ENCODE data around the gene MAP4K3. TPM values are rescaled to one million over a fixed set of nuclear protein-coding genes. Genes with fewer than 3 reads are reported as not detected.

The MAP4K3 gene
- total and polyA plus RNA-seq, 9 of the 15 experiments (the other 6 are each of a cell fraction or from before 2014, with no cell fraction given), result 3.1 to 30.0 (median 16.9) TPM

DNA sequence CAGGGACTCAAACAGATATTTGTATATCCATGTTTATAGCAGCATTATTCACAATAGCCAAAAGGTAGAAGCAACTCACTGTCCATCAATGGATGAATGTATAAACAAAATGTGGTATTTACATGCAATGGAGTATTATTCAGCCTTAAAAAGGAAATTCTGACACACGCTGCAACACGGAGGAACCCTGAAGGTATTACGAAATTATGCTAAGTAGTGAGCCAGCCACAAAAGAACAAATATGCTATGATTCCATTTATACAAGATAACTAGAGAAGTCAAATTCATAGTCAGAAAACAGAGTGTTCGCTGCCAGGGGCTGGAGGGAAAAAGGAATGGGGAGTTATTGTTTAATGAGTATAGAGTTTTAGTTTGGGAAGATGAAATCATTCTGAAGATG, 132.4 kb downstream of the MAP4K3 start:
- Histone ChIP-seq H2AFZ (ENCODE audit: low read depth, low read length) (no peak overlapping the region), H3K4me3 (no peak overlapping the region), H3K27me3 (ENCODE audit: control insufficient read depth in 2 of 2, insufficient read depth in 2 of 2, low read length in 2 of 2) (no peaks in the 10 kb centered on the region), H3K4me2 (ENCODE audit: insufficient read depth, low read length) (no peak overlapping the region), H3K4me1 (replicated peaks in 1 of 2; ENCODE audit: control insufficient read depth in 2 of 2, insufficient read depth in 2 of 2, low read length in 2 of 2) (no peaks in the 10 kb centered on the region), H3K9me1 (ENCODE audit: control insufficient read depth, insufficient read depth, low read length) (no peaks in the 10 kb centered on the region), H3K79me2 (ENCODE audit: control insufficient read depth, insufficient read depth, low read length) (no peaks in the 10 kb centered on the region), H4K20me1 (replicated peaks; ENCODE audit: control insufficient read depth, insufficient read depth, low read length) (no peaks in the 10 kb centered on the region), H3K36me3 (ENCODE audit: control insufficient read depth, insufficient read depth, low read length) (peaks cover 17% of the 10 kb centered on the region; the same call in 2 of the 3 replicates), H3K9me3 (replicated peaks; ENCODE audit: control insufficient read depth, insufficient read depth, low read depth, low read length) (no peaks in the 10 kb centered on the region), H3K27ac (ENCODE audit: extremely low read depth, low read depth, low read length) (no peak overlapping the region), H3K9ac (ENCODE audit: insufficient read depth in 1 of 2, low read depth in 2 of 2, low read length in 2 of 2) (no peak overlapping the region)
- ATAC-seq, result no peak
- no TSS peak for BruUV-seq (replicated peaks)
- in situ Hi-C loops (cut with MboI), result no loop called here
- DNase-seq (ENCODE audit: extremely low read depth in 1 of 4, low spot score in 3 of 4), result no peak
- no peak for FAIRE-seq
- WGBS (ENCODE audit: insufficient coverage, low coverage, missing lambda C conversion rate), result 89% methylated on average over 4 of the region's 4 CpGs
- TF ChIP-seq CEBPG (CRISPR knock-in tag; IDR thresholded peaks at IDR 0.05) (no peak), CEBPG (tag; conservative IDR thresholded peaks at IDR 0.05 in 1 of 2, IDR thresholded peaks at IDR 0.05 in 1 of 2) (0 out of 4 replicates have a peak, but pooled peaks of 1 of the 2 experiments have one; percentile 21), CEBPB (tag; IDR thresholded peaks at IDR 0.05) (peak; percentile 61), ZNF146 (CRISPR knock-in tag; IDR thresholded peaks at IDR 0.05; ENCODE audit: unreplicated experiment) (peak; percentile 25), CBX3 (IDR thresholded peaks at IDR 0.05; ENCODE audit: borderline replicate concordance in 1 of 2, low read length in 2 of 2) (no peak)
- CTCF ChIA-PET (ENCODE audit: low intra/inter-chr PET ratio), result no interaction called here
- intact Hi-C loops (cut with micrococcal nuclease), result no loop called here
- POLR2A ChIA-PET, result no interaction called here

DNA sequence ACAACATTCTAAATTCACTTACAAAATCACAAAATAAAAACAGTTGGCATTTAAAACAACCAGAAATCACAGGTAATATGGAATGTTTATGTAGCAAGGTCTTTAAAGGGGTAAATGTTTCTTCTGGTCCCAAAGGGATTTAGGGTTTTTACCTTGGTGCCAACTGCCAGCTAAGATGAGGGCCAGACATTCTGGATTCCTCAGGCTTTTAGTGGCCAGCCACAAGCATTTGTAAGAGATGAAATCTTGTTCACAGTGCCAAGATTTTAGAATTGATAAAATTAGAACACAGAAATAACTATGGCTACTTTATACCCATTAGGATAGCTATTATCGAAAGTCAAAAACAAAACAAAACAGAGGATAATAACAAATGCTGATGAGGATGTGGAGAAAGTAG, 132.9 kb downstream of the MAP4K3 start:
- CTCF ChIA-PET (ENCODE audit: low intra/inter-chr PET ratio), result no interaction called here
- no peaks in the 10 kb centered on the region for H3K9me1 ChIP-seq (ENCODE audit: control insufficient read depth, insufficient read depth, low read length)
- H3K27me3 ChIP-seq (ENCODE audit: control insufficient read depth in 2 of 2, insufficient read depth in 2 of 2, low read length in 2 of 2), result no peaks in the 10 kb centered on the region
- H3K79me2 ChIP-seq (ENCODE audit: control insufficient read depth, insufficient read depth, low read length), result no peaks in the 10 kb centered on the region
- no peak for DNase-seq (ENCODE audit: extremely low read depth in 1 of 4, low spot score in 3 of 4)
- H2AFZ ChIP-seq (ENCODE audit: low read depth, low read length), result no peak overlapping the region
- no peak overlapping the region for H3K27ac ChIP-seq (ENCODE audit: extremely low read depth, low read depth, low read length)
- no peaks in the 10 kb centered on the region for H3K9me3 ChIP-seq (replicated peaks; ENCODE audit: control insufficient read depth, insufficient read depth, low read depth, low read length)
- no TSS peak for BruUV-seq (replicated peaks)
- WGBS (ENCODE audit: insufficient coverage, low coverage, missing lambda C conversion rate), result 95% methylated on average over 1 of the region's 1 CpG
- H3K9ac ChIP-seq (ENCODE audit: insufficient read depth in 1 of 2, low read depth in 2 of 2, low read length in 2 of 2), result no peak overlapping the region
- H3K4me2 ChIP-seq (ENCODE audit: insufficient read depth, low read length), result no peak overlapping the region
- POLR2A ChIA-PET, result no interaction called here
- H3K4me3 ChIP-seq, result no peak overlapping the region
- H3K4me1 ChIP-seq (replicated peaks in 1 of 2; ENCODE audit: control insufficient read depth in 2 of 2, insufficient read depth in 2 of 2, low read length in 2 of 2), result no peaks in the 10 kb centered on the region
- intact Hi-C loops (cut with micrococcal nuclease), result no loop called here
- no peak for TF ChIP-seq MEF2A (IDR thresholded peaks at IDR 0.05; ENCODE audit: control insufficient read depth, low read depth, low read length)
- TF ChIP-seq, protein P1, sequence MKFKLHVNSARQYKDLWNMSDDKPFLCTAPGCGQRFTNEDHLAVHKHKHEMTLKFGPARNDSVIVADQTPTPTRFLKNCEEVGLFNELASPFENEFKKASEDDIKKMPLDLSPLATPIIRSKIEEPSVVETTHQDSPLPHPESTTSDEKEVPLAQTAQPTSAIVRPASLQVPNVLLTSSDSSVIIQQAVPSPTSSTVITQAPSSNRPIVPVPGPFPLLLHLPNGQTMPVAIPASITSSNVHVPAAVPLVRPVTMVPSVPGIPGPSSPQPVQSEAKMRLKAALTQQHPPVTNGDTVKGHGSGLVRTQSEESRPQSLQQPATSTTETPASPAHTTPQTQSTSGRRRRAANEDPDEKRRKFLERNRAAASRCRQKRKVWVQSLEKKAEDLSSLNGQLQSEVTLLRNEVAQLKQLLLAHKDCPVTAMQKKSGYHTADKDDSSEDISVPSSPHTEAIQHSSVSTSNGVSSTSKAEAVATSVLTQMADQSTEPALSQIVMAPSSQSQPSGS (CRISPR knock-in tag; IDR thresholded peaks at IDR 0.05), result no peak
- no peak for TF ChIP-seq ELF2 (CRISPR knock-in tag; IDR thresholded peaks at IDR 0.05)
- no peak for TF ChIP-seq ZNF766 (CRISPR knock-in tag; conservative IDR thresholded peaks at IDR 0.05)
- TF ChIP-seq, protein P2, sequence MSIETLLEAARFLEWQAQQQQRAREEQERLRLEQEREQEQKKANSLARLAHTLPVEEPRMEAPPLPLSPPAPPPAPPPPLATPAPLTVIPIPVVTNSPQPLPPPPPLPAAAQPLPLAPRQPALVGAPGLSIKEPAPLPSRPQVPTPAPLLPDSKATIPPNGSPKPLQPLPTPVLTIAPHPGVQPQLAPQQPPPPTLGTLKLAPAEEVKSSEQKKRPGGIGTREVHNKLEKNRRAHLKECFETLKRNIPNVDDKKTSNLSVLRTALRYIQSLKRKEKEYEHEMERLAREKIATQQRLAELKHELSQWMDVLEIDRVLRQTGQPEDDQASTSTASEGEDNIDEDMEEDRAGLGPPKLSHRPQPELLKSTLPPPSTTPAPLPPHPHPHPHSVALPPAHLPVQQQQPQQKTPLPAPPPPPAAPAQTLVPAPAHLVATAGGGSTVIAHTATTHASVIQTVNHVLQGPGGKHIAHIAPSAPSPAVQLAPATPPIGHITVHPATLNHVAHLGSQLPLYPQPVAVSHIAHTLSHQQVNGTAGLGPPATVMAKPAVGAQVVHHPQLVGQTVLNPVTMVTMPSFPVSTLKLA (conservative IDR thresholded peaks at IDR 0.05), result no peak
- TF ChIP-seq, protein P3, sequence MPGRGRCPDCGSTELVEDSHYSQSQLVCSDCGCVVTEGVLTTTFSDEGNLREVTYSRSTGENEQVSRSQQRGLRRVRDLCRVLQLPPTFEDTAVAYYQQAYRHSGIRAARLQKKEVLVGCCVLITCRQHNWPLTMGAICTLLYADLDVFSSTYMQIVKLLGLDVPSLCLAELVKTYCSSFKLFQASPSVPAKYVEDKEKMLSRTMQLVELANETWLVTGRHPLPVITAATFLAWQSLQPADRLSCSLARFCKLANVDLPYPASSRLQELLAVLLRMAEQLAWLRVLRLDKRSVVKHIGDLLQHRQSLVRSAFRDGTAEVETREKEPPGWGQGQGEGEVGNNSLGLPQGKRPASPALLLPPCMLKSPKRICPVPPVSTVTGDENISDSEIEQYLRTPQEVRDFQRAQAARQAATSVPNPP (IDR thresholded peaks at IDR 0.05; ENCODE audit: borderline replicate concordance, insufficient read depth, insufficient read length), result no peak
- FAIRE-seq, result no peak
- in situ Hi-C loops (cut with MboI), result no loop called here
- peaks cover 19% of the 10 kb centered on the region; the same call in 2 of the 3 replicates for H3K36me3 ChIP-seq (ENCODE audit: control insufficient read depth, insufficient read depth, low read length)
- H4K20me1 ChIP-seq (replicated peaks; ENCODE audit: control insufficient read depth, insufficient read depth, low read length), result no peaks in the 10 kb centered on the region
- no peak for ATAC-seq
